ENCODE results near the gene CUX1.

DNA sequence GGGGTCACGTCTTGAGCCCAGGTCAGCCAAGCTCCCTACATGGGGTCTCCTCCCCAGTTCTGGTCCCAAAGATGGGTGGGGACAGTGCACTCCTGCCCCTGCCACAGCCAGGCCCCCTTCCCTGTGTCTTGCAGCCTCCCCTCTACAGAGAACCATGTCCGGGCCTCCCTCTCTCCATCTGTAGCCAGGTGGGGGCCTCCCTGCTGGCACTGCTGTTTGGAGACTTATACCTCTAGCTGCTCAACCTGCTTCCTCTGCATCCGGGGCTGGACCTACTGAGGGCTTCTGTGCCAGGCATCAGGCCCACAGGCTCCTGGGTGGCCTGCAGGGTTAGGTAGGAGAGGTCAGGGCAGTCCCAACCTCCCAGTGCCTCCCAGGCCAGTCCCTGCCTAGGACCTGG, 477.2 kb downstream of the CUX1 start:
- TF ChIP-seq, protein P1, sequence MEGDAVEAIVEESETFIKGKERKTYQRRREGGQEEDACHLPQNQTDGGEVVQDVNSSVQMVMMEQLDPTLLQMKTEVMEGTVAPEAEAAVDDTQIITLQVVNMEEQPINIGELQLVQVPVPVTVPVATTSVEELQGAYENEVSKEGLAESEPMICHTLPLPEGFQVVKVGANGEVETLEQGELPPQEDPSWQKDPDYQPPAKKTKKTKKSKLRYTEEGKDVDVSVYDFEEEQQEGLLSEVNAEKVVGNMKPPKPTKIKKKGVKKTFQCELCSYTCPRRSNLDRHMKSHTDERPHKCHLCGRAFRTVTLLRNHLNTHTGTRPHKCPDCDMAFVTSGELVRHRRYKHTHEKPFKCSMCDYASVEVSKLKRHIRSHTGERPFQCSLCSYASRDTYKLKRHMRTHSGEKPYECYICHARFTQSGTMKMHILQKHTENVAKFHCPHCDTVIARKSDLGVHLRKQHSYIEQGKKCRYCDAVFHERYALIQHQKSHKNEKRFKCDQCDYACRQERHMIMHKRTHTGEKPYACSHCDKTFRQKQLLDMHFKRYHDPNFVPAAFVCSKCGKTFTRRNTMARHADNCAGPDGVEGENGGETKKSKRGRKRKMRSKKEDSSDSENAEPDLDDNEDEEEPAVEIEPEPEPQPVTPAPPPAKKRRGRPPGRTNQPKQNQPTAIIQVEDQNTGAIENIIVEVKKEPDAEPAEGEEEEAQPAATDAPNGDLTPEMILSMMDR (conservative IDR thresholded peaks at IDR 0.05 in 1 of 2, IDR thresholded peaks at IDR 0.05 in 1 of 2; ENCODE audit: low read depth in 1 of 2, low read length in 2 of 2) = no peak
- TF ChIP-seq EZH2 (IDR thresholded peaks at IDR 0.05; ENCODE audit: low read length, missing control alignments) = no peak

Data from fibroblast of lung (primary cell).